Stimulated activated naive CD8-positive, alpha-beta T cell treated with anti-CD3 and anti-CD28 coated beads, Interleukin-15, Interleukin-2, amounts not matched to agents 100 ng/mL and 50 ng/mL, for 24 hours (primary cell): ENCODE data around the gene COMP.

Experiments used
- H3K27ac Mint-ChIP-seq: one replicate; pipeline ENCODE4 v1.8.0; 2021; ENCODE audit warnings: mild to moderate bottlenecking, mixed read lengths
- H3K27me3 Mint-ChIP-seq: one replicate; pipeline ENCODE4 v1.8.0; 2021; ENCODE audit warnings: mixed read lengths
- H3K36me3 Mint-ChIP-seq: one replicate; pipeline ENCODE4 v1.8.0; 2021; ENCODE audit warnings: low read depth, mixed read lengths
- H3K4me1 Mint-ChIP-seq: one replicate; pipeline ENCODE4 v1.8.0; 2021; ENCODE audit warnings: low read depth, mixed read lengths
- H3K4me3 Mint-ChIP-seq: one replicate; pipeline ENCODE4 v1.8.0; 2021; ENCODE audit warnings: mild to moderate bottlenecking, mixed read lengths
- H3K9me3 Mint-ChIP-seq: one replicate; pipeline ENCODE4 v1.8.0; 2021; ENCODE audit warnings: mixed read lengths

COMP gene

DNA sequence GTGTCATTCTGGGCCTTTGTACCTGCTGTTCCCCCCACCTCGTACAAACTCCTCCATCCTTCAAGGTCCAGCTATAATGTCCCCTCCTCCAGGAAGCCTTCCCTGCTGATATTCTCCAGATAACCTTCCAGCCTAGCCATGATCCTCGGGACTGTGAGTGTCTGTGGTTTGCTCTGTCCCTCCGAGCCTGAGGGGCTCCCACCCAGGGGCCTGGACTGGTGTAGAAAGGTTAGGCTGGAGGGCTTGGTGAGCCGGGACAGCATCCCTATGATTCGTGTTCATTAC, 2.9 kb upstream of the COMP start:
- no peak overlapping the region for H3K4me3 Mint-ChIP-seq
- H3K4me1 Mint-ChIP-seq, result peaks cover 14% of the 10 kb centered on the region
- no peak overlapping the region for H3K27ac Mint-ChIP-seq
- no peaks in the 10 kb centered on the region for H3K9me3 Mint-ChIP-seq
- peaks cover 72% of the 10 kb centered on the region for H3K27me3 Mint-ChIP-seq
- H3K36me3 Mint-ChIP-seq, result no peaks in the 10 kb centered on the region

DNA sequence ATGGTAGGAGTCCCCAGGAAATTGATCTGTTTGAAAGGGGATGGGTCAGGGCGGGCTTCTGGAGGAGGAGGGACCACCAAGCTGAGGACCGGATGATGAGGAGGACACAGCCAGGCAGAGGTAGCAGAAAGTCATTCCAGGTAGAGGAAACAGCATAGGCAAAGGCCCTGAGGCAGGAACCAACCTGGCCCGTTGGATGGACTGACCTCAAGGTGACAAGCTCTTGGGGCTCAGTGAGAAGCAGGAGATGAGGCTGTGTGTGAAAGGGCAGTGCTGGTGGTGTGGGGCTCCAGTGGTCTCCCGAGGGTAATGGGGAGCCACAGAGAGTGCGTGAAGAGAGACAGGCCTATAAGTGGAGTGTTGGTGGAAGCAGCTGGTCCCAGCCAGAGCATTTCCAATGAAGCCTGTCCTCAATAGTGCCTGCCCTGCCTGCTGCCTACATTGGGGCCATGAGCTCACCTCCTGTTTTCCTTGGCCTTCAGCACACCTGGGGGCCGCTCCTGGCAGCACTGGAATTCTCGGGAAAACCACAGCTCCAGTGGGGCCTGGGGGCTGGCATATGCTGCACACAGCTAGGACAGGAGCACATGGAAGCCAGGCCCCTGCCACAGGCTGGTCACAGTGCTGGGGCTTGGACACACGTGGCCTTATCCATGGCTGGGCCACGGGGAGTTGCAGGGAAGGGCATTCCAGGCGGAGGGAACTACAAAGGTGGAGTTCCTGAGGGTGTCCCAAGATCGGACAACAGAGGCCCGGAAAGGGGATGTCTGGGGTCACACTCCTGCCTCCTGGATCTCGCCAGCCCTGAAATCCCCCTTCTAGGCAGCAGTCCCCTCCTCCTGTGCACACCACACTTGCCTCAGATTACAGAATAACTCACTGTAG, 2.3 kb upstream of the COMP start:
- Mint-ChIP-seq H3K36me3 (no peaks in the 10 kb centered on the region), H3K4me3 (no peak overlapping the region), H3K27me3 (peaks cover 75% of the 10 kb centered on the region), H3K27ac (no peak overlapping the region), H3K4me1 (peaks cover 18% of the 10 kb centered on the region), H3K9me3 (no peaks in the 10 kb centered on the region)

DNA sequence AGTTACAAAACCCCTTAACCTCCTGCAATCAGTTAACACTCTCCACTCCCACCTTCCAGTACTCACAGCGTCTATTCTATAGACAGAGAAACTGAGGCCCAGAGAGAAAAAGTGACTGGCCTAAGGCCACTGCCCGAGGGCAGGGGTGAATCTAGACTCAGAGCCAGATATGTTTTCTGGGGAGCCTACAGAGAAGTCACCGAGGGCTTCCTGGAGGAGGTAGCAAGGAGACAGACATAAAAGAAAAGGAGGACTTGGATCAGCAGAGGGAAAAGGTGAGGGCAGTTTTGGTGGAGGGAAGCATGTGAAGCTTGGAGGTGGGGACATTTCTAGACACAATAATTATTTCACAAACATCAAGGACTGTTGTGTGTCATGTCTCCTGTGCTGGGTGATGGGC, 1.6 kb upstream of the COMP start:
- Mint-ChIP-seq H3K4me3 (no peak overlapping the region), H3K4me1 (peaks cover 24% of the 10 kb centered on the region), H3K9me3 (no peaks in the 10 kb centered on the region), H3K27ac (no peak overlapping the region), H3K27me3 (peaks cover 74% of the 10 kb centered on the region), H3K36me3 (no peaks in the 10 kb centered on the region)

DNA sequence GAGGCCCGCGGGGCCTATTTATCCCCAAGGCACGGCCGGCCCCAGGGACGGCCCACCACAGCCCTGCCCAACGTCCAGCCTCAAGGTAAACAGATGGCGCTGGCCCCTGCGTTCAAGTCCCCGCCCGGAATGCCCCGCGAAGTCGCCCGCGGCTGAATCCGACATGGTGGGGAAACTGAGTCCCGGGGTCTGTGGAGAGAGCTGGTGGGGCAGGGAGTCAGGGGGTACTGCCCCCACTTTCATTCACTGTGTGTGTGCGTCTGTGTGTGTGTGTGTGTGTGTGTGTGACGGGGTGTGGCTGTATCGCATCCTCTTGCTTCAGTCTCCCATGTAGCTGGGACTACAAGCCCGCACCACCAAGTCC, 192 bp upstream of the COMP start:
- peaks cover 32% of the 10 kb centered on the region for H3K4me1 Mint-ChIP-seq
- peaks cover 4% of the 10 kb centered on the region for H3K36me3 Mint-ChIP-seq
- no peaks in the 10 kb centered on the region for H3K9me3 Mint-ChIP-seq
- no peak overlapping the region for H3K27ac Mint-ChIP-seq
- H3K4me3 Mint-ChIP-seq, result no peak overlapping the region
- peaks cover 75% of the 10 kb centered on the region for H3K27me3 Mint-ChIP-seq

DNA sequence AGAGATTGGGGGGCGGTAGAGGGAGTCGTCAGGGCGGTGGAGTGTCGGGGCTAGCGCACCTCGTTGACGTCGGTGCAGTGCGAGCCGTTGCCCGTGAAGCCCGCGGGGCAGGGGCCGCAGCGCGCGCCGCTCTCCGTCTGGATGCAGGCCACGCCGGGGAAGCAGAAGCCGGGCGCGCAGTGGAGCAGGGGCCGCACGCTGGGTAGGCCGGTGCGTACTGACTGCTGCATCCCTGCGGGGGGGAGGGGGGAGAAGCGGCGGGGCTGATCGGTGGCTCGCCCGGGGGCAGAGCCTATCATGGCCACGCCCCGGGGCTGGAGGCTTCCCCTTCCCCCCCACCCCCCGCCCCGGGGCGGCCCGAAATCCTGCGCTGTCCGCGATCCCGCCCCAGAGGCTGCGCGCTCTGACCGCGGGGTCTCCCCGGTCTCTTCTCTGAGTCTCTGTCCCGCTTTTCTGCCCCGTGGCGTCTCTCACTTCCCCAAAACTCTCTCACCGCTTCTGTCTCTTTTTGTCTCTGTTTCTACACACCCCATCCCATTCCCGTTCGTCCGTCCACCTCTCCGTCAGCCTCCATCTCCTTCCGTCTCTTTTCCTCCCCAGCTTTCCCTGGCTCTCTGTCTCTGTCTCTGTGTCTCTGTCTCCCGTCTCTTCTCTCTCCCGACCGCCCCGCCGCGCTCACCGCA, 1.1 kb downstream of the COMP start:
- H3K36me3 Mint-ChIP-seq, result peaks cover 4% of the 10 kb centered on the region
- H3K9me3 Mint-ChIP-seq, result no peaks in the 10 kb centered on the region
- H3K4me1 Mint-ChIP-seq, result peaks cover 43% of the 10 kb centered on the region
- H3K27ac Mint-ChIP-seq, result no peak overlapping the region
- peaks cover 72% of the 10 kb centered on the region for H3K27me3 Mint-ChIP-seq
- H3K4me3 Mint-ChIP-seq, result peak overlapping the region; percentile 66

DNA sequence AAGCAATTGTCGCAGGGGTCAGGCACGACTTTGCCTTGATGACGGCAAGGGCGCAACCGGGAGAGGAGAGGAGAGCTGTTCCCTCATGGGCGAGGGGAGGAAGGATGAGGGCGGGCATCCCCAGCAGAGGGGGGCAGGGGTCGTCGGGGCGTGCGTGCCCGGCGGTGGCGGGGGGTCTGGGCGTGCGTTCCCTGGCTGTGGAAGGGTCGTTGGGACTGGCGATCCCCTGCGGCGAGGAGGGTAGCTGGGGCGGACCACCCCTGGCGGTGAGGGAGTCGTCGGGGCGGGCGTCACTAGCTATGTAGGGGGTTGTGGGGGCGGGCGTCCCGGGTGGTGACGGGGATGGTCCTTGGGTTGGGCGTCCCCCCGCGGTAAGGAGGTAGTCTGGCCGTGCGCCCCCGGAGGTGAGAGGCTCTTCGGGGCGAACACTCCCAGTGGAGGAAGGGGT, 1.7 kb downstream of the COMP start:
- peaks cover 4% of the 10 kb centered on the region for H3K36me3 Mint-ChIP-seq
- H3K9me3 Mint-ChIP-seq, result no peaks in the 10 kb centered on the region
- H3K4me3 Mint-ChIP-seq, result peak overlapping the region; percentile 46
- peaks cover 69% of the 10 kb centered on the region for H3K27me3 Mint-ChIP-seq
- peak overlapping the region; percentile 2 for H3K27ac Mint-ChIP-seq
- H3K4me1 Mint-ChIP-seq, result peaks cover 43% of the 10 kb centered on the region

DNA sequence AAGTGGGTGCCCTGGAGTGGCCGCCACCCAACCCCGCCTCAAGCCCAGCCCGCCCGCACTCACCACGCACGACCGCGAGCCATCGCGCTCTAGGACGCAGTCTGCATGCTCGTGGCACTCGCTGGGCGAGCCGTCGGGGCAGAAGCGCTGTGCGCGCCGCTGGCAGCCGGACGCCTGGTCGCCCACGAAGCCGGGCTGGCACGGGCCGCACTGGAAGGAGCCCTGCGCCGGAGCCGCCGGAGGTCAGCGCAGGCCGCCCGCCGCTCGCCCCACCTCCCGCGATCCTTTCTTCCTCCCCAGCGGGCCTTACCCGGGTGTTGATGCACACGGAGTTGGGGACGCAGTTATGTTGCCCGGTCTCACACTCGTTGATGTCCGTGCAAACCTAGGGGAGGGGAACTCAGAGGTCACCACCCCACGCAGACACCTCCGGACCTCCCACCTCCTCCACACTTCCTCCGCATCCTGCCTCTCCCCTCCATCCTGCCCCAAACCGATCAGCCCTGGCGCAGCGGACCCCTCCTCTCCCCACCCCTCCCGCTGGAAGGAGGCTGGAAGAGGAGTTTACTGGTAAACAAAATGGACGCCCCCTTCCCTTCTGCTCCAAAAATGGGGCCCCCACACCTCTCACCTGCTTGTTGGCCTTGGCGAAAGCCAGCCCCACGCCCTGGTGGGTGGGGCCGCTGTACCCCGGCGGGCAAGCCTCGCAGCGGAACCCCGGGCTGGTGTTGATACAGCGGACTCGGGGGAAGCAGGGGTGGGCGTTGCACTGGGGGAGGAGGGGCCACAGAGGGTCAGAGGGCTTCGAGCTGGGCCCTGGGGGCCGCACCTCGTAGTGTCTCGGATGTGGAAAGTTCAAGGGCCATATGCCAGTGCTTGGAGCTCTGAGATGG, 2.3 kb downstream of the COMP start:
- Mint-ChIP-seq H3K9me3 (no peaks in the 10 kb centered on the region), H3K27ac (peak overlapping the region; percentile 2), H3K36me3 (peaks cover 4% of the 10 kb centered on the region), H3K4me3 (peak overlapping the region; percentile 46), H3K27me3 (peaks cover 69% of the 10 kb centered on the region), H3K4me1 (peaks cover 43% of the 10 kb centered on the region)

DNA sequence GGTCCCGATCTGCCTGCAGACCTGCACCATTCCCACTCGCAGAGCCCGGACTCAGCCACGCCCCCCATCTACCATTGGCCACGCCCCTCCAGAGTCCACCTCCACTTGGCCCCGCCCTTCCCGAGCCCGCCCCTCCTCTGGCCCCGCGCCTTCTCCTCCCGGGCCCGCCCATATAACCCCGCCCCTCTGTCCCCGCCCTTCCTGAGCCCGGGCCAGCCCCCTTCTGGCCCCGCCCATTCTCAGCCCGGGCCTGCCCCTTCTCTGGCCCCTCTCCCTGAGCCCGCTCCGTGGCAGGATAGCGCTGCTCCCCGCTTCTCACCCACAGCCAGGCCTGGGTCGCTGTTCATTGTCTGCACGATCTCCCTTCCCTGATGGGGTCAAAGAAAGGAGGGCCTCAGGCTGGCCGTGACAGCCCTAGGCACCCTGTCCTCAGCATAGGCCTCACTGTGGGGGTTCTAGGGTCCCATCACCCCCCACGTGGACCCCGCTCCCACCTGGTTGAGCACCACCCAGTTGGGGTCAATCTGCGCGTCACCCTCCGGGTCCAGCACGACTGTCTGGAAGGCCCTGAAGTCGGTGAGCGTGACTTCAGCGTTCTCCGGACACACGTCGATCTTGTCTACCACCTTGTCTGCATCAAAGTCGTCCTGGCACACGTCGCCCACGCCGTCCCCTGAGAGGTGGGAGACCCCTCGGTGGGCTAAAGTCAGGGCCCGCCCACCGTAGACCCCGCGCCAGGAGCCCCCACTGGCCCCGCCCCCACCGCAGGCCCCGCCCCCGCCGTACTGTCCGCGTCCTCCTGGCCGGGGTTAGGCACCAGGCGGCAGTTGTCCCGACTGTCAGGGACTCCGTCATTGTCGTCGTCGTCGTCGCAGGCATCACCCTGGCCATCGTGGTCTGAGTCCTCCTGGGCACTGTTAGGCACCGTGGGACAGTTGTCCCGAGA, 5.7 kb downstream of the COMP start:
- Mint-ChIP-seq H3K9me3 (no peaks in the 10 kb centered on the region), H3K4me3 (no peak overlapping the region)

DNA sequence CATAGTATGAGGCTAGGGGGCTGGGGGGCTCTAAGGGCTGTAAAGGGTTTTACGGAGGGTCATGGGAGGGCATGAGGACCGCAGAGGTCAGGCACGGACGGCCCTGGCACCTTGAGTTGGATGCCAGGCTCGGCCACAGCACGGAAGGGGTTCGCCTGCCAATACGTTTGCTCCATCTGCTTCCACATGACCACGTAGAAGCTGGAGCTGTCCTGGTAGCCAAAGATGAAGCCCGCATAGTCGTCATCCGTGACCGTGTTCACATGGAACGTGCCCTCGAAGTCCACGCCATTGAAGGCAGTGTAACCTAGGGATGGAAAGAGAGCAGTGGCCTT, 6.4 kb downstream of the COMP start:
- Mint-ChIP-seq H3K27me3 (peaks cover 35% of the 10 kb centered on the region), H3K9me3 (no peaks in the 10 kb centered on the region), H3K36me3 (peaks cover 4% of the 10 kb centered on the region), H3K4me1 (peaks cover 37% of the 10 kb centered on the region), H3K27ac (no peak overlapping the region), H3K4me3 (no peak overlapping the region)

More for the DNA sequence above, 5.7 kb downstream of the COMP start:
- Mint-ChIP-seq H3K27me3 (peaks cover 41% of the 10 kb centered on the region), H3K36me3 (peaks cover 4% of the 10 kb centered on the region), H3K27ac (no peak overlapping the region), H3K4me1 (peaks cover 42% of the 10 kb centered on the region)

DNA sequence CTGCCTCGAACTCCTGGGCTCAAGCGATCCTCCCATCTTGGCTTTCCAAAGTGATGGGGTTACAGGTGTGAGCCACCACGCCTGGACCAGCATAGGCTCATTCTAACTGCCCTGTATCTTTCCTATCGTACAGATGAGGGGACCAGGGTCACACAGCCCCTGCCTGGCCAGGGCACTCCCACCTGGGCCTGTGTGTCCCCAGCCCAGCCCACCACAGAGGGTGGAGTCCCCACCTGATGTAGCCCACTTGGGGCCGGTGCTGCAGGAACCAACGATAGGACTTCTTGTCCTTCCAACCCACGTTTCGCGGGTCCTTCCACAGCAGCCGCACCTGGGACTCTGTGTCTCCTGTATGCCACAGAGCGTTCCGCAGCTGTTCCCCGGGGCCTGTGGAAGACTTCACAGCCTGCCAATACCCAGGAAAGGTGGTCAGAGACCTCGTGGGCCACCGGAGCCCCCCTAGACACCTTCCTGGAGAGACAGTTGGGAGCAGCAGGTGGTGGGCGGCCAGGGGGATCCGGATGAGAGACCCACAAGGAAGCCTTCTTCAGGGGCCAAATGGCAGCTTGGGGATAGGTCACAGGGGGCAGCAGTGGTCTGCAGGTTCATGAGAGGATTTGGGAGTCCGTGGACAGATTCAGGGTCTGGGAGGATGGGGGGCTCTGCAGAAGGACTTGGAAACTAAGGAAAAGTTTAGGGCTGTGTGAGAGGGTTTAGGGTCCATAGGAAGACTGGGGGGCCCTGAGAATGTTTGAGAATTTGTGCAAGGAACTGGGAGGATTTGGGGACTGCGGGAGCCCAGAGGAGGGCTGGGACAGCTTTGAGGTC, 6.9 kb downstream of the COMP start:
- Mint-ChIP-seq H3K4me1 (peaks cover 31% of the 10 kb centered on the region), H3K36me3 (peaks cover 4% of the 10 kb centered on the region), H3K4me3 (no peak overlapping the region), H3K27ac (no peak overlapping the region), H3K27me3 (peaks cover 29% of the 10 kb centered on the region), H3K9me3 (no peaks in the 10 kb centered on the region)

DNA sequence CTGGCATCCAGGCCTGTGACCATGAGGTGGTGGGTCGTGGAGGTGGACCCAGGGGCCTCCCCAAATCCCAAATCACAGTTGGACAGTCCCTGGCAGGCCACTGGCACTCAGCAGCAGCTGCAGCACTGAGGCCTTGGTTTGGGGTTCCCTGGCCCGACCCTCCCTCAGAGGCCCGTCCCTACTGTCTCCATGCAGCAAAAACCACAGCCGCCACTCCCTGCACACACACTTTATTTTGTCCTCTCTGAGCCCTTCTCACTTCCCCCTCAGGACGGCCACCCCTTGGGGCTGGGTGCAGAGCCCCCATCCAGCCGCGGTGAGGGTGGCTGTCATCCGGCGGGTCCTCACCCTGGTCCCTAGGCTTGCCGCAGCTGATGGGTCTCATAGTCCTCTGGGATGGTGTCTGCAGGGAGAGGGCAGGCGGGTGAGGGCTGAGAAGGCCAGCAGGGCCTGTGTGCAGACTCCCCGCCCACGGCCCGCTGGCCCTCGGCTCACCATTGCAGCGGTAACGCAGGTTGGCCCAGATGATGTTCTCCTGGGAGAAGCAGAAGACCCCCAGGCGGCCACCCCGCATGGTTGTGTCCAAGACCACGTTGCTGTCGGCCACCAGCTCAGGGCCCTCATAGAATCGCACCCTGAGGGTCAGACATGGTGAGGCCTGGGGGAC, 8.4 kb downstream of the COMP start:
- Mint-ChIP-seq H3K27ac (no peak overlapping the region), H3K4me1 (peaks cover 20% of the 10 kb centered on the region), H3K9me3 (no peaks in the 10 kb centered on the region), H3K4me3 (no peak overlapping the region), H3K36me3 (peaks cover 4% of the 10 kb centered on the region), H3K27me3 (peaks cover 24% of the 10 kb centered on the region)

DNA sequence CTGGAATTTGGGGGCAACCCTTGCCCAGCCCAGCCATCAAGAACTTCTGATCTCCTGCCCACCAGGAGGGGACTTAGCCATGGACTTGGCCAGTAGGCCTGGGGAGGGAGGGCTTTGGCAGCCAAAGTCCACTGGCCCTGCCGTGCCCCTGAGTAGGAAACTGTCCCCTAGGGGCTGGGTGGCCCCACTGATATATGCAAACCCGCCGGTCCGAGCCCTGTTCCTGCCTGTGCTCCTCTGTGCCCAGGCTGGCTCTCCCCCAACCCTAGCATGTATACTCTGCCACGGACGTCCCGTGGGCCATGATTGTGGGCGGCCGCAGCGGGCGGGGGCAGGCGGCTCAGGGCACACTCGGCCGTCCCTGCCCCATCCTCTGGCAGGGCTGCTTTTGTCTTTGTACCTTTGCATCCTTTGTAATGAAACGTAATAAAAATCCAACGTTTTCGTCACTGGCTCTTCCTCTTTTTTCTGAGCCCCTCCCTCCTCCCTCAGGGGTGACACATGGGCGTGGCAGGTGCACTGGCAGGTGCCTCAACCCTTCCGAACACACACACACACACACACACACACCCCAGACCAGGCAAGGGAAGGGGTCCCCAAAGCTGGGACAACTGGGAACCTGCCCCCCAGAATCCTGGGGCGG, 9.1 kb downstream of the COMP start:
- Mint-ChIP-seq H3K4me3 (no peak overlapping the region), H3K36me3 (no peaks in the 10 kb centered on the region), H3K9me3 (no peaks in the 10 kb centered on the region), H3K27me3 (peaks cover 17% of the 10 kb centered on the region), H3K4me1 (peaks cover 13% of the 10 kb centered on the region), H3K27ac (no peak overlapping the region)
